WTC11 (cell line): ENCODE data around the gene DMD.

ENCODE experiments used
- CTCF ChIP-seq: fragments of 200-600 bp; IDR thresholded peaks from 2 replicates; pipeline ENCODE4 v1.8.0; 2022; ENCODE audit warnings: antibody characterized with exemption
- TF ChIP-seq, protein P1 (sequence below): sonication (generic); formaldehyde crosslinking; IDR thresholded peaks from 2 replicates; pipeline ENCODE4 v1.8.1; 2023; ENCODE audit warnings: mild to moderate bottlenecking, missing genetic modification reagents, moderate library complexity

DNA sequence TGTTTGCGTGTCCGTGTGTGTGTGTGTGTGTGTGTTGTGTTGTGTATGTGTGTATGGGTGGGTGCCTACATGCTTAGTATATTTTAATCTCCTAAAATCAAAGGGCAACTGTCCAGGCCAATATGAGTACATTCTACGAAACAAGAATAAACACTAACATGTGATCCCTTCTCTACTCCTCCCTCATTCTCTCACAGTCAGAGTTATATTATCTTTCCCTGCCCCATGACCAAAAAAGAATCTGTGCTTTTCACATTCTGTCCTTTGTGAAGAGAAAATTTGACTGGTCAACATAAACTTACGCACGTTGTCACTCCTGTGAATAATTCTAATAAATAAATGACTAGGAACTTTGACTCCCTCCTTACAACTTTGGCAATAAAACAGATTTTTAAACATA is 532.9 kb downstream of the DMD start:
- no peak for TF ChIP-seq CTCF
- TF ChIP-seq, protein P1, sequence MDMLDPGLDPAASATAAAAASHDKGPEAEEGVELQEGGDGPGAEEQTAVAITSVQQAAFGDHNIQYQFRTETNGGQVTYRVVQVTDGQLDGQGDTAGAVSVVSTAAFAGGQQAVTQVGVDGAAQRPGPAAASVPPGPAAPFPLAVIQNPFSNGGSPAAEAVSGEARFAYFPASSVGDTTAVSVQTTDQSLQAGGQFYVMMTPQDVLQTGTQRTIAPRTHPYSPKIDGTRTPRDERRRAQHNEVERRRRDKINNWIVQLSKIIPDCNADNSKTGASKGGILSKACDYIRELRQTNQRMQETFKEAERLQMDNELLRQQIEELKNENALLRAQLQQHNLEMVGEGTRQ, result no peak
